HEK293 (cell line): ENCODE results near the gene SLAMF7.

Source experiments
- CTCF ChIA-PET: fragments of 350-600 bp; formaldehyde crosslinking; extraction: SDS; loops from one replicate; lab custom pipeline; 2021; ENCODE audit warnings: antibody characterized with exemption; lab: Yijun Ruan, JAX
- POLR2A ChIA-PET: fragments of 300-600 bp; formaldehyde crosslinking; extraction: SDS; loops from one replicate; lab custom pipeline; 2020; ENCODE audit warnings: antibody characterized with exemption, inconsistent platforms; lab: Yijun Ruan, JAX
- H3K27ac ChIP-seq: fragments of 200-500 bp; sonication (Bioruptor generic); 2 replicates; pipeline ENCODE4 v1.5.1; 2014; ENCODE audit warnings: low read depth, low read length, control low read depth, inconsistent platforms; ENCODE audit errors: extremely low read depth
- H3K36me3 ChIP-seq, 2 experiments: fragments of 200-500 bp in 1 of 2; sonication (Bioruptor generic) in 1 of 2; 1 replicate in 1 of 2; 2 replicates in 1 of 2; pipeline ENCODE4 v1.5.1; 2014 to 2017; ENCODE audit warnings: inconsistent platforms in 2 of 2, low read length in 2 of 2; ENCODE audit not compliant: control insufficient read depth in 2 of 2, insufficient read depth in 1 of 2
- H3K4me1 ChIP-seq: fragments of 200-500 bp; sonication (Bioruptor generic); 2 replicates; pipeline ENCODE4 v1.5.1; 2014; ENCODE audit warnings: mild to moderate bottlenecking, low read length, inconsistent platforms; ENCODE audit not compliant: control insufficient read depth, insufficient read depth
- H3K4me3 ChIP-seq: 2 replicates; pipeline ENCODE4 v1.5.1; 2011; ENCODE audit warnings: low read depth, mild to moderate bottlenecking, control low read depth, low read length, moderate library complexity
- H3K9me3 ChIP-seq: fragments of 200-500 bp; sonication (Bioruptor generic); 2 replicates; pipeline ENCODE4 v1.5.1; 2014; ENCODE audit warnings: low read depth, low read length, inconsistent platforms; ENCODE audit not compliant: control insufficient read depth, insufficient read depth
- HOXC10 ChIP-seq: sonication (generic); formaldehyde crosslinking; IDR thresholded peaks from 2 replicates; pipeline ENCODE4 v1.8.1; 2023; ENCODE audit warnings: mild to moderate bottlenecking, missing genetic modification reagents
- ZBTB17 ChIP-seq: fragments of 450-650 bp; formaldehyde crosslinking; IDR thresholded peaks from 2 replicates; pipeline ENCODE4 v1.5.1; 2016; ENCODE audit warnings: missing biosample characterization, missing genetic modification characterization
- ZBTB26 ChIP-seq: fragments of 450-650 bp; formaldehyde crosslinking; optimal IDR thresholded peaks from 2 replicates; pipeline ENCODE3; 2016; ENCODE audit warnings: missing biosample characterization, mild to moderate bottlenecking, missing genetic modification characterization
- ZBTB48 ChIP-seq: fragments of 450-650 bp; formaldehyde crosslinking; IDR thresholded peaks from 2 replicates; pipeline ENCODE4 v1.5.1; 2016; ENCODE audit warnings: missing biosample characterization, missing genetic modification characterization
- ZBTB8A ChIP-seq: fragments of 450-650 bp; formaldehyde crosslinking; IDR thresholded peaks from 2 replicates; pipeline ENCODE4 v1.5.1; 2016; ENCODE audit warnings: missing biosample characterization, missing genetic modification characterization
- ZFP3 ChIP-seq: fragments of 450-650 bp; formaldehyde crosslinking; IDR thresholded peaks from 2 replicates; pipeline ENCODE4 v1.5.1; 2016; ENCODE audit warnings: low read depth, missing biosample characterization, missing genetic modification characterization
- ZNF132 ChIP-seq: fragments of 450-650 bp; formaldehyde crosslinking; IDR thresholded peaks from 2 replicates; pipeline ENCODE4 v1.5.1; 2017; ENCODE audit warnings: missing biosample characterization, missing genetic modification characterization, borderline replicate concordance
- ZNF146 ChIP-seq: fragments of 450-650 bp; formaldehyde crosslinking; IDR thresholded peaks from 2 replicates; pipeline ENCODE4 v1.5.1; 2016; ENCODE audit warnings: missing biosample characterization, missing genetic modification characterization
- ZNF175 ChIP-seq: fragments of 450-650 bp; formaldehyde crosslinking; IDR thresholded peaks from 2 replicates; pipeline ENCODE4 v1.5.1; 2016; ENCODE audit warnings: missing biosample characterization, missing genetic modification characterization
- ZNF184 ChIP-seq: fragments of 450-650 bp; IDR thresholded peaks from 2 replicates; pipeline ENCODE4 v1.5.1; 2018; ENCODE audit warnings: missing biosample characterization, mild to moderate bottlenecking, missing genetic modification characterization
- ZNF214 ChIP-seq: fragments of 450-650 bp; formaldehyde crosslinking; IDR thresholded peaks from 2 replicates; pipeline ENCODE4 v1.5.1; 2017; ENCODE audit warnings: missing biosample characterization, mild to moderate bottlenecking, missing genetic modification characterization, borderline replicate concordance
- ZNF354C ChIP-seq: fragments of 450-650 bp; formaldehyde crosslinking; IDR thresholded peaks from 2 replicates; pipeline ENCODE4 v1.5.1; 2016; ENCODE audit warnings: missing biosample characterization, missing genetic modification characterization, low read depth, borderline replicate concordance
- ZNF48 ChIP-seq: fragments of 450-650 bp; formaldehyde crosslinking; IDR thresholded peaks from 2 replicates; pipeline ENCODE4 v1.5.1; 2016; ENCODE audit warnings: missing biosample characterization, missing genetic modification characterization
- ZNF544 ChIP-seq: fragments of 450-650 bp; formaldehyde crosslinking; IDR thresholded peaks from 2 replicates; pipeline ENCODE4 v1.5.0; 2017; ENCODE audit warnings: missing biosample characterization, missing genetic modification characterization
- ZNF624 ChIP-seq: fragments of 450-650 bp; formaldehyde crosslinking; IDR thresholded peaks from 2 replicates; pipeline ENCODE4 v1.5.1; 2017; ENCODE audit warnings: missing biosample characterization, missing genetic modification characterization
- ZNF660 ChIP-seq: fragments of 450-650 bp; IDR thresholded peaks from 2 replicates; pipeline ENCODE4 v1.5.1; 2018; ENCODE audit warnings: missing biosample characterization, mild to moderate bottlenecking, missing genetic modification characterization
- ZNF747 ChIP-seq: fragments of 450-650 bp; formaldehyde crosslinking; IDR thresholded peaks from 2 replicates; pipeline ENCODE4 v1.5.1; 2016; ENCODE audit warnings: missing biosample characterization, missing genetic modification characterization
- TF ChIP-seq, protein P1 (sequence below): sonication (generic); formaldehyde crosslinking; IDR thresholded peaks from 2 replicates; pipeline ENCODE4 v1.8.1; 2022; ENCODE audit warnings: mild to moderate bottlenecking, moderate library complexity, missing genetic modification reagents
- TF ChIP-seq, protein P2 (sequence below): fragments of 450-650 bp; formaldehyde crosslinking; IDR thresholded peaks from 2 replicates; pipeline ENCODE4 v1.5.1; 2016; ENCODE audit warnings: missing biosample characterization, missing genetic modification characterization
- TF ChIP-seq, protein P3 (sequence below): fragments of 450-650 bp; formaldehyde crosslinking; IDR thresholded peaks from 2 replicates; pipeline ENCODE4 v1.5.0; 2017; ENCODE audit warnings: missing biosample characterization, missing genetic modification characterization, borderline replicate concordance

Gene SLAMF7

GRCh38 chr1:160756849-160757201 is 17.8 kb downstream of the SLAMF7 start:
- Histone ChIP-seq H3K9me3 (no peaks in the 10 kb centered on the region), H3K4me3 (no peak overlapping the region), H3K36me3 (no peaks in the 10 kb centered on the region), H3K27ac (no peak overlapping the region), H3K4me1 (peaks cover 8% of the 10 kb centered on the region; the same call in 1 of the 2 replicates)
- ChIA-PET POLR2A (no interaction called here), CTCF (interaction anchor here (1.6 kb wide), 1 partner anchor 9 kb away, joined by 4 read pairs; no protein-coding TSS in a partner anchor)
- TF ChIP-seq HOXC10 (no peak), ZNF184 (tag by site-specific recombination) (no peak), ZBTB26 (tag by site-specific recombination) (no peak), ZNF747 (tag by site-specific recombination) (no peak), ZNF660 (tag by site-specific recombination) (no peak), ZNF354C (no peak), ZNF544 (tag by site-specific recombination) (no peak), ZNF132 (tag by site-specific recombination) (no peak)
- TF ChIP-seq, protein P1, sequence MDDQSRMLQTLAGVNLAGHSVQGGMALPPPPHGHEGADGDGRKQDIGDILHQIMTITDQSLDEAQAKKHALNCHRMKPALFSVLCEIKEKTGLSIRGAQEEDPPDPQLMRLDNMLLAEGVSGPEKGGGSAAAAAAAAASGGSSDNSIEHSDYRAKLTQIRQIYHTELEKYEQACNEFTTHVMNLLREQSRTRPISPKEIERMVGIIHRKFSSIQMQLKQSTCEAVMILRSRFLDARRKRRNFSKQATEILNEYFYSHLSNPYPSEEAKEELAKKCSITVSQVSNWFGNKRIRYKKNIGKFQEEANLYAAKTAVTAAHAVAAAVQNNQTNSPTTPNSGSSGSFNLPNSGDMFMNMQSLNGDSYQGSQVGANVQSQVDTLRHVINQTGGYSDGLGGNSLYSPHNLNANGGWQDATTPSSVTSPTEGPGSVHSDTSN: no peak

DNA sequence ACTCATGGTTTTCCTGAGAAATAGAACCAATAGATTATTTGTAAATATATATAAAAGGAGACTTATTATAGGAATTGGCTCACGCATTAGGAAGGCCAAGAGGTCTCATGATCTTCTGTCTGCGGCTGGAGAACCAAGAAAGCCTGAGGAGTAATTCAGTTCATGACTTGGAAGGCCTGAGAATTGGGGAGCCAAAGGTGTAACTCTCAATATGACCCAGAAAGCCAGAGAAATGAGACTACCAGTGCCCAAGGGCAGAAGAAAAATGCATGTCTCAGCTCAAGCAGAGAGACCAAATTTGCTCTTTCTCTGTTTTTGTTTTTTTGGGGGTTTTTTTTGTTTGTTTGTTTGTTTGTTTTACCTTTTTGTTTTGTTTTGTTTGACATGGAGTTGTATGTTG is 19.5 kb downstream of the SLAMF7 start:
- Histone ChIP-seq H3K36me3 (no peaks in the 10 kb centered on the region), H3K9me3 (no peaks in the 10 kb centered on the region), H3K4me3 (no peak overlapping the region), H3K4me1 (no peaks in the 10 kb centered on the region), H3K27ac (no peak overlapping the region)
- POLR2A ChIA-PET: no interaction called here
- TF ChIP-seq, protein P2, sequence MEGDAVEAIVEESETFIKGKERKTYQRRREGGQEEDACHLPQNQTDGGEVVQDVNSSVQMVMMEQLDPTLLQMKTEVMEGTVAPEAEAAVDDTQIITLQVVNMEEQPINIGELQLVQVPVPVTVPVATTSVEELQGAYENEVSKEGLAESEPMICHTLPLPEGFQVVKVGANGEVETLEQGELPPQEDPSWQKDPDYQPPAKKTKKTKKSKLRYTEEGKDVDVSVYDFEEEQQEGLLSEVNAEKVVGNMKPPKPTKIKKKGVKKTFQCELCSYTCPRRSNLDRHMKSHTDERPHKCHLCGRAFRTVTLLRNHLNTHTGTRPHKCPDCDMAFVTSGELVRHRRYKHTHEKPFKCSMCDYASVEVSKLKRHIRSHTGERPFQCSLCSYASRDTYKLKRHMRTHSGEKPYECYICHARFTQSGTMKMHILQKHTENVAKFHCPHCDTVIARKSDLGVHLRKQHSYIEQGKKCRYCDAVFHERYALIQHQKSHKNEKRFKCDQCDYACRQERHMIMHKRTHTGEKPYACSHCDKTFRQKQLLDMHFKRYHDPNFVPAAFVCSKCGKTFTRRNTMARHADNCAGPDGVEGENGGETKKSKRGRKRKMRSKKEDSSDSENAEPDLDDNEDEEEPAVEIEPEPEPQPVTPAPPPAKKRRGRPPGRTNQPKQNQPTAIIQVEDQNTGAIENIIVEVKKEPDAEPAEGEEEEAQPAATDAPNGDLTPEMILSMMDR (tag by site-specific recombination): no peak
- TF ChIP-seq ZBTB8A (tag by site-specific recombination) (no peak), ZBTB48 (tag by site-specific recombination) (no peak), ZNF214 (tag by site-specific recombination) (no peak), ZNF146 (tag by site-specific recombination) (no peak), ZNF48 (no peak), ZFP3 (tag by site-specific recombination) (no peak), ZNF624 (tag by site-specific recombination) (no peak), ZBTB17 (tag by site-specific recombination) (no peak), ZNF175 (tag by site-specific recombination) (no peak)
- TF ChIP-seq, protein P3, sequence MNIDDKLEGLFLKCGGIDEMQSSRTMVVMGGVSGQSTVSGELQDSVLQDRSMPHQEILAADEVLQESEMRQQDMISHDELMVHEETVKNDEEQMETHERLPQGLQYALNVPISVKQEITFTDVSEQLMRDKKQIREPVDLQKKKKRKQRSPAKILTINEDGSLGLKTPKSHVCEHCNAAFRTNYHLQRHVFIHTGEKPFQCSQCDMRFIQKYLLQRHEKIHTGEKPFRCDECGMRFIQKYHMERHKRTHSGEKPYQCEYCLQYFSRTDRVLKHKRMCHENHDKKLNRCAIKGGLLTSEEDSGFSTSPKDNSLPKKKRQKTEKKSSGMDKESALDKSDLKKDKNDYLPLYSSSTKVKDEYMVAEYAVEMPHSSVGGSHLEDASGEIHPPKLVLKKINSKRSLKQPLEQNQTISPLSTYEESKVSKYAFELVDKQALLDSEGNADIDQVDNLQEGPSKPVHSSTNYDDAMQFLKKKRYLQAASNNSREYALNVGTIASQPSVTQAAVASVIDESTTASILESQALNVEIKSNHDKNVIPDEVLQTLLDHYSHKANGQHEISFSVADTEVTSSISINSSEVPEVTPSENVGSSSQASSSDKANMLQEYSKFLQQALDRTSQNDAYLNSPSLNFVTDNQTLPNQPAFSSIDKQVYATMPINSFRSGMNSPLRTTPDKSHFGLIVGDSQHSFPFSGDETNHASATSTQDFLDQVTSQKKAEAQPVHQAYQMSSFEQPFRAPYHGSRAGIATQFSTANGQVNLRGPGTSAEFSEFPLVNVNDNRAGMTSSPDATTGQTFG (tag by site-specific recombination): no peak
- CTCF ChIA-PET: no interaction called here
